NOMO-1 treated with DMSO at 0.1 percent for 48 hours (cell line): ENCODE measurements around the gene BRAT1.

ENCODE experiments used
- DNase-seq: peaks from one replicate; lab custom pipeline; 2025; ENCODE audit not compliant: unreplicated experiment; lab: John Stamatoyannopoulos, UW

BRAT1 gene

GRCh38 chr7:2500701-2501100 lies 54.6 kb downstream of the BRAT1 start:
- DNase-seq = no peak

- DNase-seq = no peak
Observed at GRCh38 chr7:2499719-2500430, 55.4 kb downstream of the BRAT1 start.

DNA sequence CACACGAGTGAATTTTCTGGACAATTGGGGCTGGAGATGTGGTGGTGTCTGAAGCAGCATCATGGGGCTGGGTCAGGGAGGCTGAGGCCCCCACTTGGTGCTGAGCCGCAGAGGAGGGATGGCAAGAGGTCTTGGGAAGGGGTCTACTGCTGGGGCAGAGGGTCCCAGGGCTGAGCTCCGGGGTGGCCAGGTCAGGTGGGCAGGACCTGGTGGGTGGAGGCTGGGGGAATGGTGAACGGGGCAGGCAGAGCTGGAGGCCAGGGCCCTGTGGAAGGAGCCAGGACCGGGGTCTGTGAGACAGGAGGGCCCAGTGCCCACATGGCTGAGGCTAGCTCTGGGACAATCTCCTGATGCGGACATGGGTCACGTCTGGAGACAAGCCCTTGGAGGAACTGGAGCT lies 56.1 kb downstream of the BRAT1 start:
- no peak for DNase-seq

DNA sequence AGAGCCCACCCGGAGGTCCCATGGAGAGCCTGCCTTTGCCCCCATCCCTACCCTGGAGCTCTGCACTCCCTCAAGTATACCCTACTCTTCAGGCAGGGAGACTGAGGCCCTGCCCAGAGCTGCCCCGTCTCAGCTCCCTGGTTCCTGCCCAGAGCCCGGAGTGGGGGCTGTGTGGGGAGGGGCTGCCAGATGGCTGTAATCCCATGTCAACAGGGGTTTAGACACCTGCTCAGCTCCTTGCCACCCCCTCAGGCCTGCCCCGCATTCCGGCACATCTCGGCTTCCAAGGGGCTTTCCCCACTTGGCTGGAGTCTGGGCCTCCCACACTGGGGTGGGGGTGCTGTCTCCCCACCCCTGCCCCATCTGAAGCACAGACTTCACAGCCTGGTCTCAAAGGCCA lies 56.6 kb downstream of the BRAT1 start:
- no peak for DNase-seq

GRCh38 chr7:2497500-2498336 lies 57.6 kb downstream of the BRAT1 start:
- no peak for DNase-seq

DNA sequence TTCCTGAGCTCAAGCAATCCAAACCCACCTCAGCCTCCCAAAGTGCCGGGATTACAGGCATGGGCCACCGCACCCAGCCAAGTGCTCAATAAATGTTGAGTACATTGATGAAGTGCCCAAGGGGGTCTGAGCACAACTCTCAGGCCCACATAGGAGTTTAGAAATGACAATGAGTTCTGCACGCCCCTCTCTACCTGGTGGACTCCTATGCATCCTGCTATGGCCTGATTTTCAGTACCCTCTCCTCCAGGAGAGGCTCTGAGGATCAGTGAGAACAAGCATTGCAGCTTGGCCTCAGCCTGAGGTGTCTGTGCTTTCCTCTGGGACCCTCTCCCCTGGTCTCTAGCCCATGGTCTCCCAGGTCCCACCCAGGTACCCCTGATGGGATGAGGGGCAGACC lies 58.3 kb downstream of the BRAT1 start:
- no peak for DNase-seq

DNA sequence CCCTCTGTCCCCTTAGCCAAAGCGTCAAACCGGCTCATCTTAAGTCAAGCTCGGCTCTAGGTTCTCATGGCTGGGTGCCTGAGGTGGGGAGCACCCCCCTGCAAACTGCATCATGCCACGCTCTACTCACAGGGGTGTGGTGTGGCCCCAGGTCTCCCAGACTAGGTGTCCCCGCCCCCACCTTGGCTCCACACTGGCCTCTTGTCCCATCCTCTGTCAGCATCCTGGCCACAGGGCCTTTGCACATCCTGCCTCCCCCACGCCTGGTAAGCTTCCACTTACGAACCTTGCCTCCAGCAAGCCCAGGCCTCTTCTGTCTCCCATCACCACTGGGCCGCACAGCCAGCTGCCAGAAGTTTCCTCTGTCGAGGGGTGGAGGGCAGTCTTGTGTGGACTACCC lies 58.9 kb downstream of the BRAT1 start:
- no peak for DNase-seq

DNA sequence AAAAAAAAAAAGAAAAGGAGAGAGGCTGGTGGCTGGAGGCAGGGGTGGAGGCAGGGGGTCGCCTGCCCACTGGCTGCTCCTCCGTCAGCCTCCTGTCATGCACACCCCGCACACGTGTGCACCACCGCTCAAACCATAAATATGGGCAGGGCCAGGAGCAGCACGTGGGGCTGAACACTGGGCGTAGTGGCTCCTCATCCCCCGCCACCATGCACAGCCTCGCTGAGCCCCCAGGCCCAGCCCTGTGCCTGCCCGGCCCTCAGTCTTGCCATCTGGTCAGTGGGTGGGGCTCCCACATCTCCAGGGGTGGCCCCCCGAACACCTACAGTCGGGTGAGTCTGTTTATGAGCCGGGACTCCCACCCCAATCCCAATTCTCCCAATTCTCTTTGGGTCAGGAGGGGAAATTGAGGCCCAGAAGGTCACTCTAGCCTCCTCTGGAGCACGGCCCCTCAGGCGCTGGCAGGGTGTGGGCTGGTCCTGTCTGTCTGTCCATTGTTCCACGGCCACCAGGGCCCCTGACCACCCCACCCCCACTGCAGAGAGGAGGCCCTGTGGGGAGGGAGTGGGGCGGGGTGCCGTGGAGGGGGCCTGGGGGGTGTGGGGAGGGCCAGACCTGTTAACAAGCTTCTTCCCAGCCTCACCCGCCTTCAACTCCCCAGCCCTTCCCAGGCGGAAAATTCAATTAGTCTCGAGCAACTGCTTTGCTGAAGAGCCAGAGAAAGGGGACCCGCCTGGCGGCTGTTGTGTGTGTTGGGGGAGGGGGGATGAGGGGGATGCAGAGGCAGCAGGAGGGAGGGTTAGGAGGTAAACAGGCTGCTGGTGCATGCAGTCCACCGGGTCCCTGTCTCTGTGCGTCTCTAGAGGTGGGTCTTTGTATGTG lies 59.7 kb downstream of the BRAT1 start:
- DNase-seq = no peak

GRCh38 chr7:2494191-2495130 lies 60.9 kb downstream of the BRAT1 start:
- DNase-seq = no peak

GRCh38 chr7:2493205-2494164 lies 61.8 kb downstream of the BRAT1 start:
- DNase-seq = no peak

DNA sequence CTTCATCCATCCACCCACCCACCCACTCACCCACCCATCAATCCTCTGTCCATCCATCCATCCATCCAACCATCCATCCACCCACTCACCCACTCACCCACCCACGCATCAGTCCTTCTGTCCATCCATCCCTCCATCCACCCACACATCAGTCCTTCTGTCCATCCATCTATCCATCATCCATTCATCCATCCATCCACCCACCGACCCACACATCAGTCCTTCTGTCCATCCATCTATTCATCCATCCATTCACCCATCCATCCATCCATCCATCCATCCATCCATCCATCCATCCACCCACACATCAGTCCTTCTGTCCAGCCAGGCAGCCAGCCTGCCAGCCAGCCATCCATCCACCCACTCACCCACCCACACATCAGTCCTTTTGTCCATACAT lies 63.3 kb downstream of the BRAT1 start:
- no peak for DNase-seq

DNA sequence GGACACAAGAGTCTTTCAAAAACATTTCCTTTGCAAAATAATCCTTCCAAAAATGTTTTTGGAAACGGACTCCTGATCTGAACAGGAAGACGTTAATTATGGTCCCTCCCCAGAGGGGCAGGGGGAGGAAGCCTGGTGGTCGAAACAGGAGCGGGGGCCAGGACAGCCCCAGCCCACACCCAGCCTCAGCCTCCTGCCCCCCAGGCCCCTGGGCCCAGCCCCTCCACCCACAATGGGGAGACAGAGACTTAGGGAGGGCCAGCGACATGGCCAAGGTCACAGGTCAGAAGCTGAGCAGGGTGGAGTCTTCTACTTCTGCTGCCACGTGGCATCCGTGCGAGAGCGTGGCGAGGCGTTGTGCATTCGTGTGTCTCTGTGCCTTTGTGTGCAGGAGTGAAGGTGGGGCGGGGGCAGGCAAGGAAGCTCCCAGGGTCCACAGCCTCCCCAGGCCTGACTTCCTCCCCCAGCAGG lies 65.1 kb downstream of the BRAT1 start:
- no peak for DNase-seq

DNA sequence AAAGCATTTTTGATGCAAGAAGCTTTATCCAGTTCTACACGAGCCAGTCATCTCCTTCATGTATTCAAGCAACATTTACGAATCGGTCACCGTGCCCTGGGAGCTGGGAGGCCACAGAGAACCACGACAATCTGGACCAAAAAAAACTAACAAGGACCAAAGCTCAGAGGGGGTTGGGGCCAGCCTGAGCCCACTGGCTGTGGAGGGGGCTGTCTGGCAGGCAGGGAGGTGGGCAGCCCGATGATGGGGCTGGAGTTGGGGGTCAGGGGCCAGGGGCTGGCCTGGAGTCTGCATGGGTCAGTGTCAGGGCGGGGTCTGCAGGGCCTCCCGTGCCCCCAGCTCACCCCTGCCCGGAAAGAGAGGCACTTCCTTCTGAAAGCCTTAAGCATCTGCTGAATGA lies 66.6 kb downstream of the BRAT1 start:
- DNase-seq = no peak

- no peak for DNase-seq
Observed at GRCh38 chr7:2488272-2488645, 67.1 kb downstream of the BRAT1 start.
